ENCODE data around the gene HGF. TPM values are rescaled to one million over a fixed set of nuclear protein-coding genes. Genes with fewer than 3 reads are reported as not detected.

Gene HGF
- polyA plus RNA-seq, 3 donors = 18.6 to 24.0 (median 18.9) TPM

DNA sequence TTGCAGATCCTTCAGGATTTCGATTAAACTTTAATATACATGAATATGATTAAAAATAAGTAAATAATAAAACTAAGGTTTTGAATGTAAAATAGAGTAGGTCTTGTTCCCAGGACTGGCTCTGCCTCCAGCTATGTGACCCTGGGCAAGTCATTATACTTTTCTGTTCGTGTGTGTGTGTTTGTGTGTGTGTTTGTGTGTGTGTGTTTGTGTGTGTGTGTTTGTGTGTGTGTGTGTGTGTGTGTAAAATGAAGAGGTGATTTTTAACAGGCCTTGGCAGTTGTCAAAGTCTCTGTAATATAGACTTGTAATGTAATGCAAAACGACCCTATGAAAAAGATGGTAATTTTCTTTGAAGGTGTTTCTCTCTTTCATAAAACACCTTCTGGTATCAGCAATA lies 79.2 kb downstream of the HGF start:
- Histone ChIP-seq H3K9me3 (replicated peaks in 1 of 2; ENCODE audit: control insufficient read depth in 1 of 2, insufficient read depth in 1 of 2, low read length in 2 of 2) (no peaks in the 10 kb centered on the region), H3K79me2 (ENCODE audit: insufficient read depth, low read length) (no peaks in the 10 kb centered on the region), H4K20me1 (ENCODE audit: insufficient read depth, low read length) (no peaks in the 10 kb centered on the region), H3K27me3 (ENCODE audit: control insufficient read depth in 2 of 2, insufficient read depth in 2 of 2, low read length in 2 of 2) (no peaks in the 10 kb centered on the region), H3K4me1 (ENCODE audit: control insufficient read depth in 1 of 2, insufficient read depth in 2 of 2, low read length in 2 of 2) (no peaks in the 10 kb centered on the region), H3K9ac (ENCODE audit: insufficient read depth, low read length, poor library complexity, severe bottlenecking) (no peak overlapping the region), H3K4me3 (replicated peaks in 1 of 3; ENCODE audit: low read depth in 2 of 3, low read length in 3 of 3) (no peak overlapping the region), H2AFZ (ENCODE audit: insufficient read depth, low read depth, low read length, poor library complexity, severe bottlenecking) (no peak overlapping the region), H3K36me3 (replicated peaks in 1 of 2; ENCODE audit: control insufficient read depth in 1 of 2, insufficient read depth in 2 of 2, low read length in 2 of 2) (no peaks in the 10 kb centered on the region), H3K27ac (ENCODE audit: low read depth in 1 of 2, low read length in 2 of 2) (no peak overlapping the region), H3K4me2 (replicated peaks; ENCODE audit: extremely low read depth, low read length, poor library complexity, severe bottlenecking) (no peak overlapping the region)
- H3K9me3 Mint-ChIP-seq = no peaks in the 10 kb centered on the region
- no peak overlapping the region for H3K27ac Mint-ChIP-seq
- no peak overlapping the region for H3K4me3 Mint-ChIP-seq
- no peaks in the 10 kb centered on the region for H3K36me3 Mint-ChIP-seq
- no peaks in the 10 kb centered on the region for H3K27me3 Mint-ChIP-seq (ENCODE audit: low read depth in 3 of 3)
- TF ChIP-seq, protein P1, sequence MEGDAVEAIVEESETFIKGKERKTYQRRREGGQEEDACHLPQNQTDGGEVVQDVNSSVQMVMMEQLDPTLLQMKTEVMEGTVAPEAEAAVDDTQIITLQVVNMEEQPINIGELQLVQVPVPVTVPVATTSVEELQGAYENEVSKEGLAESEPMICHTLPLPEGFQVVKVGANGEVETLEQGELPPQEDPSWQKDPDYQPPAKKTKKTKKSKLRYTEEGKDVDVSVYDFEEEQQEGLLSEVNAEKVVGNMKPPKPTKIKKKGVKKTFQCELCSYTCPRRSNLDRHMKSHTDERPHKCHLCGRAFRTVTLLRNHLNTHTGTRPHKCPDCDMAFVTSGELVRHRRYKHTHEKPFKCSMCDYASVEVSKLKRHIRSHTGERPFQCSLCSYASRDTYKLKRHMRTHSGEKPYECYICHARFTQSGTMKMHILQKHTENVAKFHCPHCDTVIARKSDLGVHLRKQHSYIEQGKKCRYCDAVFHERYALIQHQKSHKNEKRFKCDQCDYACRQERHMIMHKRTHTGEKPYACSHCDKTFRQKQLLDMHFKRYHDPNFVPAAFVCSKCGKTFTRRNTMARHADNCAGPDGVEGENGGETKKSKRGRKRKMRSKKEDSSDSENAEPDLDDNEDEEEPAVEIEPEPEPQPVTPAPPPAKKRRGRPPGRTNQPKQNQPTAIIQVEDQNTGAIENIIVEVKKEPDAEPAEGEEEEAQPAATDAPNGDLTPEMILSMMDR (IDR thresholded peaks at IDR 0.05) = no peak
- peaks cover 2% of the 10 kb centered on the region for H3K4me1 Mint-ChIP-seq
- DNase-seq = no peak
- intact Hi-C loops (cut with micrococcal nuclease) = no loop called here
- WGBS (ENCODE audit: insufficient coverage) = 100% methylated on average over 1 of the region's 3 CpGs

DNA sequence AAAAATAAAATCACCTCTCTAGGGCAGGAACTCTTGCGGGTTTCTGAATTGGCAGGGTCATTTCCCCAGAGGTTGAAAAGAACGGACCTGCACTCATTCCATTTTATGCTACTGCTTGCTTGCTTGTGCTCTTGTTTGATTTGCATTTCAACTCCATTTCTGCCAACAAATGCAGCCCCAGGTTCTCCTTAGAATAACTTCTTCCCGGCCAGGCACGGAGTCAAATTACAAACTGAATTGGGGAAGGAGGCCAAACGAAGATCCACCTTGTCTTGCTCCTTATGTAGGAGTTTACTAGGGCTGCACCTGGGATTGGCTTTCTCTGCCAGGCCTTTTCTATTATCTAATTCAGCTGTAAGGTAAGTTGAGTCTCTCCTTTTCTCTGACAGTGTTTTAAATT lies 79.6 kb downstream of the HGF start:
- TF ChIP-seq, protein P1 (IDR thresholded peaks at IDR 0.05) = no peak
- H3K79me2 ChIP-seq (ENCODE audit: insufficient read depth, low read length) = no peaks in the 10 kb centered on the region
- H3K9ac ChIP-seq (ENCODE audit: insufficient read depth, low read length, poor library complexity, severe bottlenecking) = no peak overlapping the region
- H3K27ac Mint-ChIP-seq = no peak overlapping the region
- H2AFZ ChIP-seq (ENCODE audit: insufficient read depth, low read depth, low read length, poor library complexity, severe bottlenecking) = no peak overlapping the region
- no peaks in the 10 kb centered on the region for H3K36me3 Mint-ChIP-seq
- WGBS (ENCODE audit: insufficient coverage) = 71% methylated on average over 2 of the region's 5 CpGs
- no peaks in the 10 kb centered on the region for H3K27me3 ChIP-seq (ENCODE audit: control insufficient read depth in 2 of 2, insufficient read depth in 2 of 2, low read length in 2 of 2)
- H3K4me1 Mint-ChIP-seq = peaks cover 2% of the 10 kb centered on the region
- no peaks in the 10 kb centered on the region for H3K36me3 ChIP-seq (replicated peaks in 1 of 2; ENCODE audit: control insufficient read depth in 1 of 2, insufficient read depth in 2 of 2, low read length in 2 of 2)
- H3K4me2 ChIP-seq (replicated peaks; ENCODE audit: extremely low read depth, low read length, poor library complexity, severe bottlenecking) = no peak overlapping the region
- no peaks in the 10 kb centered on the region for H3K9me3 ChIP-seq (replicated peaks in 1 of 2; ENCODE audit: control insufficient read depth in 1 of 2, insufficient read depth in 1 of 2, low read length in 2 of 2)
- no peak for DNase-seq
- H3K4me3 ChIP-seq (replicated peaks in 1 of 3; ENCODE audit: low read depth in 2 of 3, low read length in 3 of 3) = no peak overlapping the region
- H3K4me1 ChIP-seq (ENCODE audit: control insufficient read depth in 1 of 2, insufficient read depth in 2 of 2, low read length in 2 of 2) = no peaks in the 10 kb centered on the region
- no peak overlapping the region for H3K4me3 Mint-ChIP-seq
- no peak overlapping the region for H3K27ac ChIP-seq (ENCODE audit: low read depth in 1 of 2, low read length in 2 of 2)
- no peaks in the 10 kb centered on the region for H3K27me3 Mint-ChIP-seq (ENCODE audit: low read depth in 3 of 3)
- H4K20me1 ChIP-seq (ENCODE audit: insufficient read depth, low read length) = no peaks in the 10 kb centered on the region
- intact Hi-C loops (cut with micrococcal nuclease) = no loop called here
- no peaks in the 10 kb centered on the region for H3K9me3 Mint-ChIP-seq
